ENCODE data around the gene UBR3. TPM values are rescaled to one million over a fixed set of nuclear protein-coding genes. Genes with fewer than 3 reads are reported as not detected.

The UBR3 gene, protein sequence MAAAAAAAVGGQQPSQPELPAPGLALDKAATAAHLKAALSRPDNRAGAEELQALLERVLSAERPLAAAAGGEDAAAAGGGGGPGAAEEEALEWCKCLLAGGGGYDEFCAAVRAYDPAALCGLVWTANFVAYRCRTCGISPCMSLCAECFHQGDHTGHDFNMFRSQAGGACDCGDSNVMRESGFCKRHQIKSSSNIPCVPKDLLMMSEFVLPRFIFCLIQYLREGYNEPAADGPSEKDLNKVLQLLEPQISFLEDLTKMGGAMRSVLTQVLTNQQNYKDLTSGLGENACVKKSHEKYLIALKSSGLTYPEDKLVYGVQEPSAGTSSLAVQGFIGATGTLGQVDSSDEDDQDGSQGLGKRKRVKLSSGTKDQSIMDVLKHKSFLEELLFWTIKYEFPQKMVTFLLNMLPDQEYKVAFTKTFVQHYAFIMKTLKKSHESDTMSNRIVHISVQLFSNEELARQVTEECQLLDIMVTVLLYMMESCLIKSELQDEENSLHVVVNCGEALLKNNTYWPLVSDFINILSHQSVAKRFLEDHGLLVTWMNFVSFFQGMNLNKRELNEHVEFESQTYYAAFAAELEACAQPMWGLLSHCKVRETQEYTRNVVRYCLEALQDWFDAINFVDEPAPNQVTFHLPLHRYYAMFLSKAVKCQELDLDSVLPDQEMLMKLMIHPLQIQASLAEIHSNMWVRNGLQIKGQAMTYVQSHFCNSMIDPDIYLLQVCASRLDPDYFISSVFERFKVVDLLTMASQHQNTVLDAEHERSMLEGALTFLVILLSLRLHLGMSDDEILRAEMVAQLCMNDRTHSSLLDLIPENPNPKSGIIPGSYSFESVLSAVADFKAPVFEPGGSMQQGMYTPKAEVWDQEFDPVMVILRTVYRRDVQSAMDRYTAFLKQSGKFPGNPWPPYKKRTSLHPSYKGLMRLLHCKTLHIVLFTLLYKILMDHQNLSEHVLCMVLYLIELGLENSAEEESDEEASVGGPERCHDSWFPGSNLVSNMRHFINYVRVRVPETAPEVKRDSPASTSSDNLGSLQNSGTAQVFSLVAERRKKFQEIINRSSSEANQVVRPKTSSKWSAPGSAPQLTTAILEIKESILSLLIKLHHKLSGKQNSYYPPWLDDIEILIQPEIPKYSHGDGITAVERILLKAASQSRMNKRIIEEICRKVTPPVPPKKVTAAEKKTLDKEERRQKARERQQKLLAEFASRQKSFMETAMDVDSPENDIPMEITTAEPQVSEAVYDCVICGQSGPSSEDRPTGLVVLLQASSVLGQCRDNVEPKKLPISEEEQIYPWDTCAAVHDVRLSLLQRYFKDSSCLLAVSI (N-terminal part only)
- total RNA-seq = 30.9 to 44.0 TPM (median 32.4 TPM) in 3 replicates
- long read RNA-seq, full-length matches to known transcripts = 3 of 8 reads
- long read RNA-seq, partial matches to known transcripts = 4 of 8 reads
- long read RNA-seq, other reads (novel, unspliced or antisense) = 1 of 8 reads

DNA sequence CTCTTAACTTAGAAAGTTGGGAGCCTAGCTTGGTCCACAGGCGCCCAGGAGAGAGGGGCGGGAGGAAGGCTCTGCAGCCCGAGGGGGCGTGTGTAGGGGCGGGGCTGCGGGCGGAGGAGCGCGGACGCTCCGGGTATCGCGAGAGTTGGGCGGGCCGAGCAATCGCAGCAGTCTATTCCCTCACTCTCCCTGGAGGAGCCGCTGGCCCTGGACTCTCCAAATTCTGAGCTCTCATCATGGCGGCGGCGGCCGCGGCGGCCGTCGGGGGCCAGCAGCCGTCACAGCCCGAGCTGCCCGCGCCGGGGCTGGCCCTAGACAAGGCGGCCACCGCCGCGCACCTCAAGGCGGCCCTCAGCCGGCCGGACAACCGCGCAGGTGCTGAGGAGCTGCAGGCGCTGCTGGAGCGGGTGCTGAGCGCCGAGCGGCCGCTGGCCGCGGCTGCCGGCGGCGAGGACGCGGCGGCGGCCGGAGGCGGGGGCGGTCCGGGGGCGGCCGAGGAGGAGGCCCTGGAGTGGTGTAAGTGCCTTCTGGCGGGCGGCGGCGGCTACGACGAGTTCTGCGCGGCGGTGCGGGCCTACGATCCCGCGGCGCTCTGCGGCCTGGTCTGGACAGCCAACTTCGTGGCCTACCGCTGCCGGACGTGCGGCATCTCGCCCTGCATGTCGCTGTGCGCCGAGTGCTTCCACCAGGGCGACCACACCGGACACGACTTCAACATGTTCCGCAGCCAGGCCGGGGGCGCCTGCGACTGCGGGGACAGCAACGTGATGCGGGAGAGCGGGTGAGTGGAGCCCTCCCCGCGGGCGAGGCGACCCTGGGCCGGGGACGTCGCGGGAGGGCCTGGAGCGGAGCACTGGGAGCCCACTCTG lies at the start of gene UBR3:
Gene UBR3 (plus strand): TSS at position 183 of the 869 bp plus-strand sequence. CDS start 54 bp downstream, at position 237.
- H3K27ac Mint-ChIP-seq (ENCODE audit: unreplicated experiment) = peak within 1 kb of the TSS; percentile 91
- DNase-seq (ENCODE audit: low spot score) = peak; percentile 97
- H3K9me3 Mint-ChIP-seq (ENCODE audit: low read depth) = no peaks in the 10 kb centered on the region
- peak; percentile 34 for TF ChIP-seq CTCF (IDR thresholded peaks at IDR 0.05)
- H3K36me3 Mint-ChIP-seq (ENCODE audit: low read depth) = no peaks in the 10 kb centered on the region
- H3K4me3 Mint-ChIP-seq (ENCODE audit: unreplicated experiment) = peak within 1 kb of the TSS; percentile 88
- no peaks in the 10 kb centered on the region for H3K27me3 Mint-ChIP-seq (ENCODE audit: low read depth)
- peaks cover 47% of the 10 kb centered on the region for H3K4me1 Mint-ChIP-seq (ENCODE audit: low read depth)

GRCh38 chr2:169778446-169778845 lies 48.8 kb upstream of the UBR3 start:
- Mint-ChIP-seq H3K36me3 (ENCODE audit: low read depth) (no peaks in the 10 kb centered on the region), H3K4me1 (ENCODE audit: low read depth) (peaks cover 20% of the 10 kb centered on the region), H3K9me3 (ENCODE audit: low read depth) (no peaks in the 10 kb centered on the region), H3K4me3 (ENCODE audit: unreplicated experiment) (no peak overlapping the region), H3K27ac (ENCODE audit: unreplicated experiment) (no peak overlapping the region), H3K27me3 (ENCODE audit: low read depth) (no peaks in the 10 kb centered on the region)
- no peak for TF ChIP-seq CTCF (IDR thresholded peaks at IDR 0.05)
- DNase-seq (ENCODE audit: low spot score) = no peak

- no peak overlapping the region for H3K27ac Mint-ChIP-seq (ENCODE audit: unreplicated experiment)
- H3K36me3 Mint-ChIP-seq (ENCODE audit: low read depth) = no peaks in the 10 kb centered on the region
- H3K27me3 Mint-ChIP-seq (ENCODE audit: low read depth) = no peaks in the 10 kb centered on the region
- no peaks in the 10 kb centered on the region for H3K9me3 Mint-ChIP-seq (ENCODE audit: low read depth)
- peaks cover 11% of the 10 kb centered on the region for H3K4me1 Mint-ChIP-seq (ENCODE audit: low read depth)
- H3K4me3 Mint-ChIP-seq (ENCODE audit: unreplicated experiment) = no peak overlapping the region
- no peak for TF ChIP-seq CTCF (IDR thresholded peaks at IDR 0.05)
- DNase-seq (ENCODE audit: low spot score) = no peak
Measured at GRCh38 chr2:169781249-169782013, 45.8 kb upstream of the UBR3 start.

DNA sequence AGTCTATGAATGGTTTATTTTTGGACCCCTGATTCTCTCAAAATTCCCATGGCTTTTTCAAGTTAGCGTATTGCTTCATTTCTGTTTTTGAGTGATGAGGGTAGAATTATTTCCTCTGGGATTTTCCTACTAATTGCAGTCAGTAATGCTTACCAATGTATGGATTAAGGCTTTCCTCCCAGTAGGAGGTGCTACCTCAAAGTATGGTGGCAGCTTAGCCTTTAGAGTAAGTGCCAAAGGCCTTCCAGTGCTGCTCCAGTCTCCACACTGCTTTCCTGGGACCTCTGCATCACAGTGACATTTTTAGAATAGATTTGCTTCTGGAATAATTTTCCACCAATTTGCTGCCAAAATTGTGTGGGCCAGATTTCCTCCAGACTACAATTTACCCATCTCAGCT lies 44.7 kb upstream of the UBR3 start:
- TF ChIP-seq CTCF (IDR thresholded peaks at IDR 0.05) = no peak
- no peak overlapping the region for H3K27ac Mint-ChIP-seq (ENCODE audit: unreplicated experiment)

More for the DNA sequence above, 44.7 kb upstream of the UBR3 start:
- Mint-ChIP-seq H3K4me3 (ENCODE audit: unreplicated experiment) (no peak overlapping the region), H3K9me3 (ENCODE audit: low read depth) (no peaks in the 10 kb centered on the region), H3K27me3 (ENCODE audit: low read depth) (no peaks in the 10 kb centered on the region), H3K36me3 (ENCODE audit: low read depth) (no peaks in the 10 kb centered on the region), H3K4me1 (ENCODE audit: low read depth) (peaks cover 6% of the 10 kb centered on the region)
- DNase-seq (ENCODE audit: low spot score) = no peak

Data from chondrocyte (in vitro differentiated cells).